Hepatocyte (in vitro differentiated cells): ENCODE data around the gene GRIN3A. TPM values are rescaled to one million over a fixed set of nuclear protein-coding genes. Genes with fewer than 3 reads are reported as not detected.

Source experiments
- DNase-seq: peaks from one replicate; pipeline ENCODE4 v3.0.0-alpha.2; 2016; ENCODE audit warnings: low spot score
- H2AFZ ChIP-seq: fragments of 200-600 bp; sonication (generic); 2 replicates; pipeline ENCODE4 v1.6.0; 2016; ENCODE audit warnings: antibody characterized with exemption, mild to moderate bottlenecking
- H3K27ac ChIP-seq: fragments of 200-600 bp; sonication (generic); 2 replicates; pipeline ENCODE4 v1.5.1; 2016; ENCODE audit warnings: mild to moderate bottlenecking
- H3K27me3 ChIP-seq: fragments of 200-600 bp; sonication (generic); 2 replicates; pipeline ENCODE4 v1.6.1; 2016
- H3K36me3 ChIP-seq: fragments of 200-600 bp; sonication (generic); replicated peaks from 2 replicates; pipeline ENCODE4 v1.5.1; 2016; ENCODE audit warnings: low read depth; ENCODE audit not compliant: insufficient read depth
- H3K4me1 ChIP-seq: fragments of 200-600 bp; sonication (generic); 2 replicates; pipeline ENCODE4 v1.5.1; 2016; ENCODE audit warnings: mild to moderate bottlenecking, moderate library complexity; ENCODE audit not compliant: insufficient read depth
- H3K4me2 ChIP-seq: fragments of 200-600 bp; sonication (generic); 2 replicates; pipeline ENCODE4 v1.6.0; 2016
- H3K4me3 ChIP-seq: fragments of 200-600 bp; sonication (generic); 2 replicates; pipeline ENCODE4 v1.5.1; 2016; ENCODE audit warnings: mild to moderate bottlenecking
- H3K79me2 ChIP-seq: fragments of 200-600 bp; sonication (generic); 2 replicates; pipeline ENCODE4 v1.6.0; 2017; ENCODE audit warnings: mild to moderate bottlenecking
- H3K9me2 ChIP-seq: fragments of 200-600 bp; sonication (generic); replicated peaks from 2 replicates; pipeline ENCODE4 v1.6.0; 2017; ENCODE audit warnings: mild to moderate bottlenecking; ENCODE audit not compliant: insufficient read depth
- H3K9me3 ChIP-seq: fragments of 200-600 bp; sonication (generic); 2 replicates; pipeline ENCODE4 v1.5.1; 2016; ENCODE audit warnings: low read depth, mild to moderate bottlenecking
- H4K20me1 ChIP-seq: fragments of 200-600 bp; sonication (generic); 2 replicates; pipeline ENCODE4 v1.6.0; 2016; ENCODE audit warnings: mild to moderate bottlenecking; ENCODE audit not compliant: insufficient read depth, poor library complexity, severe bottlenecking
- EZH2 ChIP-seq: fragments of 200-600 bp; sonication (generic); IDR thresholded peaks from 2 replicates; pipeline ENCODE4 v1.6.1; 2016; ENCODE audit warnings: antibody characterized with exemption, mild to moderate bottlenecking, borderline replicate concordance
- EZH2phosphoT487 ChIP-seq: fragments of 200-600 bp; sonication (generic); IDR thresholded peaks from one replicate; pipeline ENCODE4 v1.6.1; 2018; ENCODE audit warnings: antibody characterized with exemption, mild to moderate bottlenecking, low read depth, moderate library complexity; ENCODE audit not compliant: unreplicated experiment, severe bottlenecking
- WGBS: methylation state at CpG from one replicate; pipeline ENCODE4 v1.1.6; 2016; ENCODE audit warnings: low lambda C conversion rate; ENCODE audit errors: missing lambda C conversion rate; 5-methylcytosine and 5-hydroxymethylcytosine counted together
- polyA plus RNA-seq: library from polyadenylated mRNA; unstranded; fragments of >200 nt; fragmentation: Nextera tagmentation; extraction: Ambion mirVana; gene quantifications from 2 replicates; pipeline ENCODE4 v1.2.1, GENCODE V29; 2016
- total RNA-seq: library from RNA; depleted of rRNA; stranded (reverse); fragments of >200 nt; gene quantifications from 2 replicates; pipeline ENCODE4 v1.2.3, GENCODE V29; 2014
- TF ChIP-seq, protein P1 (sequence below): fragments of 200-600 bp; sonication (generic); IDR thresholded peaks from 2 replicates; pipeline ENCODE4 v1.5.1; 2016; ENCODE audit warnings: antibody characterized with exemption, mild to moderate bottlenecking; ENCODE audit not compliant: poor library complexity

Gene GRIN3A
- total RNA-seq (under 0.01 and 0.10 TPM in 2 replicates), polyA plus RNA-seq (not detected in 2 replicates)

DNA sequence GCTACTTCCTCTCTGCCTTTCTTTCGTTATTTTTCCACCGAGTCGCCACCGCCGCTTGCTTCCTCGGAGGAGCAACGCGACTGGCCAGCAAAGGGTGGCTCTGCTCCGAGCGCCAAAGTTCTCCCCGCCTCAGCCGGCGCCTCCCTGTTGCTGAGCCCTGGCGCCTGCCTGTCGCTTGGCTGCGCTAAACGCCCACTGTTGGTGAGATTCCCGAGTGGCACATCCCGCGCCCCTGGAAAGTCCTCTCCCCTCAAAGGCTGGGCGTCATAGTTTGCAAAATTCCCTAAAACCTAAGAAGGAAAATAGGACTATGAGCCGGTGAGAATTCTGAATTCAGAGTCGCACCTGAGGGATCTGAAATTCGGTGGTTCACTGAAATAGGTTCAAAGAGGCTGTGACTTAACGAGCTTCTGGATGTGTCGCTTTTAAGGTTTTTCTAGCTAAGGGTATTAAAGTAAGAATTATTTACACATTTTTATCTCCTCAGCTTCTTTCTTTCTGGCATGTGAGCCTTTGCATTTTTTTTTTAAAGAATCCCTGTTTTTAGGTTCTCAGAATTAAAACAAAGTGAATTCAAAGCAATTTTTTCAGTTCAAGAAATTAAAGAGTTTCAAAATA, at the start of gene GRIN3A:
TSS of gene GRIN3A (minus strand) at position 82 of the 618 bp plus-strand sequence. CDS start 668 bp downstream, outside the sequence.
- no peaks in the 10 kb centered on the region for H3K9me3 ChIP-seq
- H3K4me3 ChIP-seq: peak within 1 kb of the TSS; percentile 64
- peak; percentile 53 for DNase-seq
- H3K4me2 ChIP-seq: peak within 1 kb of the TSS; percentile 96
- H4K20me1 ChIP-seq: no peaks in the 10 kb centered on the region
- H2AFZ ChIP-seq: peak within 1 kb of the TSS; percentile 68
- no peak within 1 kb of the TSS for H3K27ac ChIP-seq
- peaks cover 87% of the 10 kb centered on the region for H3K27me3 ChIP-seq
- no peaks in the 10 kb centered on the region for H3K79me2 ChIP-seq
- no peaks in the 10 kb centered on the region for H3K36me3 ChIP-seq
- TF ChIP-seq EZH2 (peak; percentile 73), EZH2phosphoT487 (no peak)
- TF ChIP-seq, protein P1, sequence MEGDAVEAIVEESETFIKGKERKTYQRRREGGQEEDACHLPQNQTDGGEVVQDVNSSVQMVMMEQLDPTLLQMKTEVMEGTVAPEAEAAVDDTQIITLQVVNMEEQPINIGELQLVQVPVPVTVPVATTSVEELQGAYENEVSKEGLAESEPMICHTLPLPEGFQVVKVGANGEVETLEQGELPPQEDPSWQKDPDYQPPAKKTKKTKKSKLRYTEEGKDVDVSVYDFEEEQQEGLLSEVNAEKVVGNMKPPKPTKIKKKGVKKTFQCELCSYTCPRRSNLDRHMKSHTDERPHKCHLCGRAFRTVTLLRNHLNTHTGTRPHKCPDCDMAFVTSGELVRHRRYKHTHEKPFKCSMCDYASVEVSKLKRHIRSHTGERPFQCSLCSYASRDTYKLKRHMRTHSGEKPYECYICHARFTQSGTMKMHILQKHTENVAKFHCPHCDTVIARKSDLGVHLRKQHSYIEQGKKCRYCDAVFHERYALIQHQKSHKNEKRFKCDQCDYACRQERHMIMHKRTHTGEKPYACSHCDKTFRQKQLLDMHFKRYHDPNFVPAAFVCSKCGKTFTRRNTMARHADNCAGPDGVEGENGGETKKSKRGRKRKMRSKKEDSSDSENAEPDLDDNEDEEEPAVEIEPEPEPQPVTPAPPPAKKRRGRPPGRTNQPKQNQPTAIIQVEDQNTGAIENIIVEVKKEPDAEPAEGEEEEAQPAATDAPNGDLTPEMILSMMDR: peak; percentile 44
- H3K9me2 ChIP-seq: no peaks in the 10 kb centered on the region
- WGBS: 3% methylated on average over 26 of the region's 26 CpGs
- no peaks in the 10 kb centered on the region for H3K4me1 ChIP-seq

DNA sequence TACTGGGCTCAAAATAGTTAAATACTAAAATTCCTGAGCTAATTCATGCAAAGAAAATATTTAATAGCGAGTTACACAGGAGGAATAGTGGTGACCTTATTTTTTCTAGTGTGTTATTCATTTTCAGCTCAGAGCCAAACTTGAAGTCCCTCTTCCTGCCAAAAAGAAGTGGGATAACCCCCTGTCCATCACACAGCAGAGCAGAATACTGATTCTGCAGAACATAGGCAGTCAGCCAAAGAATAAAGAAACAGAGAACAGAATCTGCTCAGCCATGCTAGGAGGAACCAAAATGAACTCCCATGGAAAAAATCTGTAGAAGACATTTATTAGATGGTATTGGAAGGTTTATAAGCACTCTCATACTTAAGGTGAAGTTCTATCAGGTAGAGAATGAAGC, 49.4 kb upstream of the GRIN3A start:
- H3K4me3 ChIP-seq: no peak overlapping the region
- no peaks in the 10 kb centered on the region for H3K9me3 ChIP-seq
- H3K27me3 ChIP-seq: no peaks in the 10 kb centered on the region
- H3K36me3 ChIP-seq: no peaks in the 10 kb centered on the region
- H3K27ac ChIP-seq: no peak overlapping the region
- WGBS: 33% methylated on average over 1 of the region's 1 CpG
- no peaks in the 10 kb centered on the region for H3K9me2 ChIP-seq
- H4K20me1 ChIP-seq: no peaks in the 10 kb centered on the region
- no peak overlapping the region for H3K4me2 ChIP-seq
- H3K4me1 ChIP-seq: no peaks in the 10 kb centered on the region
- TF ChIP-seq EZH2phosphoT487 (no peak), EZH2 (no peak)
- TF ChIP-seq, protein P1: no peak
- no peak overlapping the region for H2AFZ ChIP-seq
- no peaks in the 10 kb centered on the region for H3K79me2 ChIP-seq
- no peak for DNase-seq

GRCh38 chr9:101778332-101778731, 39.9 kb upstream of the GRIN3A start:
- H3K9me2 ChIP-seq: no peaks in the 10 kb centered on the region
- no peaks in the 10 kb centered on the region for H3K79me2 ChIP-seq
- no peaks in the 10 kb centered on the region for H4K20me1 ChIP-seq
- WGBS: 86% methylated on average over 4 of the region's 4 CpGs
- no peaks in the 10 kb centered on the region for H3K4me1 ChIP-seq
- no peak overlapping the region for H2AFZ ChIP-seq
- no peaks in the 10 kb centered on the region for H3K36me3 ChIP-seq
- no peak overlapping the region for H3K4me3 ChIP-seq
- no peak for DNase-seq
- no peaks in the 10 kb centered on the region for H3K27me3 ChIP-seq
- no peak overlapping the region for H3K4me2 ChIP-seq
- TF ChIP-seq, protein P1: no peak
- no peak for TF ChIP-seq EZH2
- TF ChIP-seq EZH2phosphoT487: no peak
- no peaks in the 10 kb centered on the region for H3K9me3 ChIP-seq
- H3K27ac ChIP-seq: no peak overlapping the region
